GM13977 (cell line): ENCODE measurements around the gene ITPRID2.

ENCODE experiments used
- DNase-seq: peaks from one replicate; pipeline ENCODE4 v3.0.0; 2012; ENCODE audit warnings: low spot score
- in situ Hi-C: fragments of 300-500 bp; cut with MboI; formaldehyde crosslinking; loops from one replicate; pipeline ENCODE4 v1.12.0; 2022; ENCODE audit warnings: low sequenced_read_pairs, low pct_unique_long_range_greater_than_20kb, mixed read lengths, inconsistent platforms; ENCODE audit not compliant: unreplicated experiment
- TF ChIP-seq, protein P1 (sequence below): IDR thresholded peaks from 2 replicates; pipeline ENCODE4 v1.5.1; 2012; ENCODE audit warnings: mild to moderate bottlenecking, control low read depth; ENCODE audit not compliant: insufficient read depth; ENCODE audit errors: extremely low read depth, missing control alignments

ITPRID2 gene

DNA sequence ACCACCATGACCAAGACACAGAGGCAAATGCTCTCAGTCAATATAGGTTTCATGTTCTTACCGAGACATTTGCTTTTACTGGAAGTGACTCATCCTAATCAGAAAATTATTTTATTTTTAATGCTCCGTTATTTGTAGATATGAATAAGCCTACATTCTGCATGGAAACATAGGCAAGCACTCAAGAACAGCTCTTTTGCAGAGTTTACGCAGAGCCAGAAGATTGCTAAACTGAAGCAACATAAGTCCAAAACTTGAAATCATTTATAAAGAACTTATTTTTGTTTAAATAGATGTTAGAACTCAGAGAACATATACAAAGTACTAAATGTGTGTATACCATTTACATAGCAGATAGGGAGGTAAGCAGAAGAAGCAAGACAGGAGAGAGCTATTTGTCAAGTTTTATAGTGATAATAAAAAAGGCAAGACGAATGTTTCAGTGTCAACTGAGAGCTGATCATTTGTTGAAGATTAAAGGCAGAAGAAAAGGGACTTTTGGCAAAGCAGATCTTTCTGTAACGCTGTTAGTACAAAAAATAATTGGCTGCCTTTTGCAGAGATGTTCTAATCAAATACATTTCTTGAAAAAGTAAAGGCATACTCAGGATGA lies 81.7 kb downstream of the ITPRID2 start:
- DNase-seq, result no peak
- TF ChIP-seq, protein P1, sequence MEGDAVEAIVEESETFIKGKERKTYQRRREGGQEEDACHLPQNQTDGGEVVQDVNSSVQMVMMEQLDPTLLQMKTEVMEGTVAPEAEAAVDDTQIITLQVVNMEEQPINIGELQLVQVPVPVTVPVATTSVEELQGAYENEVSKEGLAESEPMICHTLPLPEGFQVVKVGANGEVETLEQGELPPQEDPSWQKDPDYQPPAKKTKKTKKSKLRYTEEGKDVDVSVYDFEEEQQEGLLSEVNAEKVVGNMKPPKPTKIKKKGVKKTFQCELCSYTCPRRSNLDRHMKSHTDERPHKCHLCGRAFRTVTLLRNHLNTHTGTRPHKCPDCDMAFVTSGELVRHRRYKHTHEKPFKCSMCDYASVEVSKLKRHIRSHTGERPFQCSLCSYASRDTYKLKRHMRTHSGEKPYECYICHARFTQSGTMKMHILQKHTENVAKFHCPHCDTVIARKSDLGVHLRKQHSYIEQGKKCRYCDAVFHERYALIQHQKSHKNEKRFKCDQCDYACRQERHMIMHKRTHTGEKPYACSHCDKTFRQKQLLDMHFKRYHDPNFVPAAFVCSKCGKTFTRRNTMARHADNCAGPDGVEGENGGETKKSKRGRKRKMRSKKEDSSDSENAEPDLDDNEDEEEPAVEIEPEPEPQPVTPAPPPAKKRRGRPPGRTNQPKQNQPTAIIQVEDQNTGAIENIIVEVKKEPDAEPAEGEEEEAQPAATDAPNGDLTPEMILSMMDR, result no peak
- in situ Hi-C loops, result loop anchor here (10.0 kb wide), 1 partner anchor 102 kb away; no protein-coding TSS in a partner anchor

DNA sequence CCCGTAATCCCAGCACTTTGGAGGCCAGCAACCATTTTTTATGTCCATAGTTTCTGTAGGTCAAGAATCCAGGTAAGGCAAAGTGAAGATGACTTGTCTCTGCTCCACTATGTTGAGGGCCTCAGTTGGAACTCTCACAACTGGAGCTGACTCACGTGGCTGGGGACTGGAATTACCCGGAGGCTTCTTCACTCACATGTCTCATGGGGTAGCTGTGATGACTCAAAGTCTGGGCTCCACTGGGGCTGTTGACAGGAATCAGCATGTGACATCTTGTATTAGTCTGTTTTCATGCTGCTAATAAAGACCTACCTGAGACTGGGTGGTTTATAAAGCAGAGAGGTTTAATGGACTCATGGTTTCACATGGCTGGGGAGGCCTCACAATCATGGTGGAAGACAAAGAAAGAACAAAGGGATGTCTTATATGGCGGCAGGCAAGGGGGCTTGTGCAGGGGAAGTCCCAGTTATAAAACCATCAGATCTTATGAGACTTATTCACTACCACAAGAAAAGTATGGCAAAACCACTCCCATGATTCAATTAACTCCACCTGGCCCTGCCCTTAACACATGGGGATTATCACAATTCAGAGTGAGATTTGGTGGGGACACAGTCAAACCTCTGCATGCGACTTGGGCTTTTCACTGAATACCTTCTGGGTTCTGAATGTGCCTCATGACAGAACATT lies 86.3 kb downstream of the ITPRID2 start:
- TF ChIP-seq, protein P1, result no peak
- DNase-seq, result no peak
- in situ Hi-C loops, result loop anchor here (10.0 kb wide), 1 partner anchor 97 kb away; no protein-coding TSS in a partner anchor

- no peak for DNase-seq
- TF ChIP-seq, protein P1, result no peak
- in situ Hi-C loops, result loop anchor here (10.0 kb wide), 1 partner anchor 96 kb away; no protein-coding TSS in a partner anchor
Observed at GRCh38 chr2:181978351-181979150, 87.0 kb downstream of the ITPRID2 start.
